Lung (tissue), 12 donors: Measurements from ENCODE around the gene PDE2A. TPM values are rescaled to one million over a fixed set of nuclear protein-coding genes. Genes with fewer than 3 reads are reported as not detected.

ENCODE experiments used
- ATAC-seq: fragments of 200-7000 bp; cut with Tn5 transposase; one replicate; pipeline ENCODE4 v1.9.1; 2020; ENCODE audit warnings: moderate number of reproducible peaks; ENCODE audit not compliant: insufficient read depth, low FRiP score
- DNase-seq, 3 donors: peaks; one replicate each; pipeline ENCODE4 v3.0.0-alpha.2; 2013 to 2017
- H3K27ac ChIP-seq, 2 donors: one replicate each; pipeline ENCODE4 v1.5.1; 2013; ENCODE audit warnings: mild to moderate bottlenecking in 2 of 2, moderate library complexity in 2 of 2, control low read depth in 1 of 2, inconsistent platforms in 1 of 2, low read depth in 1 of 2, low read length in 1 of 2
- H3K27me3 ChIP-seq, 3 donors: one replicate each; pipeline ENCODE4 v1.5.1; 2013; ENCODE audit warnings: low read length in 2 of 3; ENCODE audit not compliant: control insufficient read depth in 3 of 3, insufficient read depth in 3 of 3
- H3K36me3 ChIP-seq, 4 donors: one replicate each; pipeline ENCODE4 v1.5.1; 2013; ENCODE audit warnings: low read length in 4 of 4, mild to moderate bottlenecking in 1 of 4, moderate library complexity in 1 of 4; ENCODE audit not compliant: control insufficient read depth in 4 of 4, insufficient read depth in 4 of 4
- H3K4me1 ChIP-seq, 5 donors: one replicate each; pipeline ENCODE4 v1.5.1; 2013; ENCODE audit warnings: low read length in 5 of 5, mild to moderate bottlenecking in 2 of 5, moderate library complexity in 1 of 5; ENCODE audit not compliant: control insufficient read depth in 5 of 5, insufficient read depth in 5 of 5
- H3K4me3 ChIP-seq: one replicate; pipeline ENCODE4 v1.5.1; 2013; ENCODE audit warnings: mild to moderate bottlenecking, control low read depth, moderate library complexity
- H3K9ac ChIP-seq, 2 donors: one replicate each; pipeline ENCODE4 v1.5.1; 2013; ENCODE audit warnings: low read length in 2 of 2, control low read depth in 1 of 2; ENCODE audit not compliant: insufficient read depth in 1 of 2
- H3K9me3 ChIP-seq, 4 donors: one replicate each; pipeline ENCODE4 v1.5.1; 2013; ENCODE audit warnings: low read length in 3 of 4, mild to moderate bottlenecking in 1 of 4, moderate library complexity in 1 of 4; ENCODE audit not compliant: control insufficient read depth in 4 of 4, insufficient read depth in 3 of 4
- CTCF ChIP-seq: IDR thresholded peaks from 2 replicates; pipeline ENCODE4 v1.5.1; 2012; ENCODE audit warnings: mild to moderate bottlenecking; ENCODE audit errors: control extremely low read depth, extremely low read depth
- WGBS, 2 donors: extraction: QIAGEN DNeasy Blood & Tissue Kit; methylation state at CpG; one replicate each; pipeline ENCODE4 v1.1.7; 2013; 5-methylcytosine and 5-hydroxymethylcytosine counted together
- polyA plus RNA-seq, 2 donors: library from polyadenylated mRNA; stranded (reverse); fragments of 200-250 nt; gene quantifications; one replicate each; pipeline ENCODE4 v1.2.1, GENCODE V29; 2013
- total RNA-seq, 2 donors: library from RNA; depleted of rRNA in 1 of 2; stranded (reverse); fragments of >200 nt in 1 of 2; gene quantifications; one replicate each; pipeline ENCODE4 v1.2.1, GENCODE V29; 2014 to 2021
- donor health status: control.
- donor health status: control.
- donor health status: Bipolar disorder and iron deficiency.
- donor health status: healthy.
- donor health status: DM: yes; HTN: yes; CAD: no.

PDE2A gene
- total and polyA plus RNA-seq, 4 donors = 7.7 to 20.5 (median 12.7) TPM

GRCh38 chr11:72648384-72649136 lies 25.7 kb downstream of the PDE2A start:
- ATAC-seq = no peak
- Histone ChIP-seq H3K4me3 (no peak overlapping the region), H3K9me3 (no peaks in the 10 kb centered on the region), H3K4me1 (no peaks in the 10 kb centered on the region), H3K27ac (no peak overlapping the region), H3K27me3 (peaks cover 0 to 4% (median 0%) of the 10 kb centered on the region in 3 donors), H3K36me3 (no peaks in the 10 kb centered on the region), H3K9ac (no peak overlapping the region)
- no peak for TF ChIP-seq CTCF
- WGBS, 2 donors = 88 to 91% methylated on average over 7 of the region's 7 CpGs
- DNase-seq = no peak

- H3K27me3 ChIP-seq = peaks cover 0 to 5% (median 0%) of the 10 kb centered on the region in 3 donors
- no peak for TF ChIP-seq CTCF
- WGBS, 2 donors = 93 to 96% methylated on average over 4 of the region's 4 CpGs
- H3K4me3 ChIP-seq = no peak overlapping the region
- no peak for ATAC-seq
- peaks cover 0 to 4% (median 0%) of the 10 kb centered on the region in 5 donors for H3K4me1 ChIP-seq
- no peak overlapping the region for H3K27ac ChIP-seq
- H3K36me3 ChIP-seq = no peaks in the 10 kb centered on the region
- DNase-seq = no peak
- no peaks in the 10 kb centered on the region for H3K9me3 ChIP-seq
- no peak overlapping the region for H3K9ac ChIP-seq
Observed at GRCh38 chr11:72647882-72648281, 26.3 kb downstream of the PDE2A start.

GRCh38 chr11:72646472-72646871 lies 27.8 kb downstream of the PDE2A start:
- Histone ChIP-seq H3K27ac (no peak overlapping the region), H3K9me3 (no peaks in the 10 kb centered on the region), H3K9ac (no peak overlapping the region), H3K27me3 (peaks cover 0 to 10% (median 5%) of the 10 kb centered on the region in 3 donors), H3K4me1 (peaks cover 0 to 10% (median 0%) of the 10 kb centered on the region in 5 donors), H3K4me3 (no peak overlapping the region), H3K36me3 (no peaks in the 10 kb centered on the region)
- 74% methylated on average over 2 of the region's 2 CpGs for WGBS, 2 donors
- DNase-seq (no peak), ATAC-seq (no peak)
- TF ChIP-seq CTCF = no peak
